HepG2 (cell line): ENCODE measurements around the gene BCL2L2. TPM values are rescaled to one million over a fixed set of nuclear protein-coding genes. Genes with fewer than 3 reads are reported as not detected.

Source experiments
- ATAC-seq: fragments of 200-7000 bp; cut with Tn5 transposase; 3 replicates; pipeline ENCODE4 v1.9.1; 2020; ENCODE audit warnings: mild to moderate bottlenecking, moderate library complexity
- BruUV-seq: library from RNA; stranded (reverse); fragments of 400-500 nt; replicated peaks from 2 replicates; lab custom pipeline; 2021; lab: Mats Ljungman, UMichigan
- CTCF ChIA-PET: fragments of 300-600 bp; formaldehyde crosslinking; extraction: SDS; loops from one replicate; lab custom pipeline; 2021; ENCODE audit warnings: low total read pairs, inconsistent platforms, low intra/inter-chr PET ratio; lab: Yijun Ruan, JAX
- POLR2A ChIA-PET: fragments of 350-600 bp; sonication (Branson Sonifier 250); formaldehyde crosslinking; loops from one replicate; lab custom pipeline; 2020; ENCODE audit warnings: antibody characterized with exemption, inconsistent platforms; lab: Yijun Ruan, JAX
- DNase-seq: peaks from one replicate; pipeline ENCODE4 v3.0.0-alpha.2; 2015; ENCODE audit warnings: low spot score
- FAIRE-seq: peaks from 3 replicates; lab custom pipeline; 2011; peaks lifted over from hg19 to GRCh38; lab: Jason Lieb, UNC
- H2AFZ ChIP-seq: one replicate; pipeline ENCODE4 v1.6.1; 2011; ENCODE audit warnings: low read length, inconsistent platforms
- H3K27ac ChIP-seq: fragments of 300-600 bp; 3 replicates; pipeline ENCODE4 v1.8.0; 2011; ENCODE audit warnings: mixed run types, mild to moderate bottlenecking, mixed read lengths, low read length, inconsistent platforms; ENCODE audit not compliant: insufficient read depth; ENCODE audit errors: extremely low read length
- H3K27me3 ChIP-seq, 2 experiments: fragments of 200-600 bp in 1 of 2; 2 replicates in 1 of 2; 3 replicates in 1 of 2; pipeline versions ENCODE4 v1.6.0 to v1.8.0; 2011; ENCODE audit warnings: low read length in 2 of 2, mild to moderate bottlenecking in 2 of 2, moderate library complexity in 2 of 2, inconsistent platforms in 1 of 2; ENCODE audit not compliant: insufficient read depth in 2 of 2, control insufficient read depth in 1 of 2
- H3K36me3 ChIP-seq, 2 experiments: fragments of 200-600 bp in 1 of 2; replicated peaks in 1 of 2; 2 replicates in 1 of 2; 3 replicates in 1 of 2; pipeline versions ENCODE4 v1.5.1 to v1.8.0; 2011; ENCODE audit warnings: low read length in 2 of 2, inconsistent platforms in 1 of 2; ENCODE audit not compliant: insufficient read depth in 2 of 2, control insufficient read depth in 1 of 2
- H3K4me1 ChIP-seq: 2 replicates; pipeline ENCODE4 v1.5.1; 2012; ENCODE audit warnings: low read length, inconsistent platforms; ENCODE audit not compliant: insufficient read depth
- H3K4me2 ChIP-seq: 2 replicates; pipeline ENCODE4 v1.6.0; 2011; ENCODE audit warnings: low read depth, low read length, inconsistent platforms
- H3K4me3 ChIP-seq, 3 experiments: fragments of 200-600 bp in 1 of 3; sonication (generic), shearing (Covaris generic) in 1 of 3; replicated peaks in 1 of 3; 2 replicates each; pipeline ENCODE4 v1.5.1; 2011 to 2016; ENCODE audit warnings: low read length in 3 of 3, inconsistent platforms in 2 of 3, low read depth in 2 of 3, mild to moderate bottlenecking in 2 of 3, control low read depth in 1 of 3, mixed read lengths in 1 of 3; ENCODE audit not compliant: insufficient read depth in 1 of 3
- H3K79me2 ChIP-seq: one replicate; pipeline ENCODE4 v1.6.1; 2011; ENCODE audit warnings: low read length, inconsistent platforms; ENCODE audit not compliant: insufficient read depth
- H3K9ac ChIP-seq: 2 replicates; pipeline ENCODE4 v1.6.0; 2011; ENCODE audit warnings: mild to moderate bottlenecking, low read depth, low read length, inconsistent platforms; ENCODE audit not compliant: insufficient read depth
- H3K9me3 ChIP-seq: 2 replicates; pipeline ENCODE4 v1.5.1; 2012; ENCODE audit warnings: mild to moderate bottlenecking, low read length
- H4K20me1 ChIP-seq: 2 replicates; pipeline ENCODE4 v1.6.0; 2011; ENCODE audit warnings: inconsistent platforms, mild to moderate bottlenecking, low read length, moderate library complexity; ENCODE audit not compliant: insufficient read depth
- ARID2 ChIP-seq: sonication (generic); formaldehyde crosslinking; IDR thresholded peaks from 2 replicates; pipeline ENCODE4 v1.8.1; 2022; ENCODE audit warnings: mild to moderate bottlenecking, missing genetic modification reagents, borderline replicate concordance
- FIP1L1 ChIP-seq: fragments of 200-400 bp; formaldehyde crosslinking; IDR thresholded peaks from 2 replicates; pipeline ENCODE4 v1.6.1; 2018; ENCODE audit warnings: low read depth, mild to moderate bottlenecking, low read length, moderate library complexity, borderline replicate concordance; ENCODE audit not compliant: insufficient read depth
- MAFF ChIP-seq: IDR thresholded peaks from 2 replicates; pipeline ENCODE4 v1.6.1; 2011; ENCODE audit warnings: low read depth, low read length, improper control_type of control experiment
- REXO4 ChIP-seq: sonication (generic); formaldehyde crosslinking; IDR thresholded peaks from 2 replicates; pipeline ENCODE4 v1.8.0; 2022; ENCODE audit warnings: missing genetic modification reagents, mild to moderate bottlenecking, borderline replicate concordance
- ZNF292 ChIP-seq: sonication (generic); formaldehyde crosslinking; IDR thresholded peaks from 2 replicates; pipeline ENCODE4 v1.8.1; 2022; ENCODE audit warnings: mild to moderate bottlenecking, low read depth, missing genetic modification reagents, borderline replicate concordance
- ZNF432 ChIP-seq: sonication (generic); formaldehyde crosslinking; IDR thresholded peaks from 2 replicates; pipeline ENCODE4 v1.5.0; 2020; ENCODE audit warnings: missing genetic modification reagents, mild to moderate bottlenecking, borderline replicate concordance
- ZSCAN30 ChIP-seq: sonication (generic); formaldehyde crosslinking; IDR thresholded peaks from 2 replicates; pipeline ENCODE4 v1.5.0; 2020; ENCODE audit warnings: mild to moderate bottlenecking, missing genetic modification reagents
- WGBS: methylation state at CpG from one replicate; pipeline ENCODE4 v1.1.6; 2017; ENCODE audit warnings: low lambda C conversion rate; 5-methylcytosine and 5-hydroxymethylcytosine counted together
- in situ Hi-C: cut with HindIII; loops from 2 replicates; pipeline ENCODE4 v1.10.0; 2017; ENCODE audit warnings: low pct_unique_long_range_greater_than_20kb; ENCODE audit not compliant: extremely low pct_ligation_motif_present
- intact Hi-C: fragments of 100-400 bp; cut with micrococcal nuclease; formaldehyde crosslinking; loops from one replicate; pipeline ENCODE4 v1.10.0; 2022; ENCODE audit not compliant: unreplicated experiment
- polyA plus RNA-seq, 8 experiments: library from polyadenylated mRNA; depleted of rRNA in 3 of 8; stranded (reverse) in 7 of 8; unstranded in 1 of 8; fragments of >200 nt; fragmentation: Illumina TruSeq in 4 of 8; extraction: Trizol in 4 of 8; gene quantifications; 2 replicates each; pipeline versions ENCODE4 v1.2.1 to v1.2.3, GENCODE V29; 2011 to 2016; ENCODE audit warnings: low read depth in 4 of 8, missing spikeins in 1 of 8, mixed read lengths in 1 of 8; ENCODE audit not compliant: insufficient read depth in 1 of 8
- total RNA-seq, 5 experiments: library from RNA; depleted of rRNA; stranded (reverse); fragments of >200 nt; fragmentation: Illumina TruSeq; extraction: Trizol; gene quantifications; 2 replicates each; pipeline ENCODE4 v1.2.3, GENCODE V29; 2016; ENCODE audit warnings: low read depth in 1 of 5
- TF ChIP-seq, protein P1 (sequence below): sonication (generic); formaldehyde crosslinking; IDR thresholded peaks from 2 replicates; pipeline ENCODE4 v1.5.0; 2020; ENCODE audit warnings: missing genetic modification reagents
- TF ChIP-seq, protein P2 (sequence below): sonication (generic); formaldehyde crosslinking; IDR thresholded peaks from 2 replicates; pipeline ENCODE4 v1.5.0; 2020; ENCODE audit warnings: mild to moderate bottlenecking, missing genetic modification reagents, moderate library complexity
- TF ChIP-seq, protein P3 (sequence below): sonication (generic); formaldehyde crosslinking; conservative IDR thresholded peaks from 2 replicates; pipeline ENCODE4 v1.4.0; 2020; ENCODE audit warnings: missing genetic modification reagents
- TF ChIP-seq, protein P4 (sequence below): sonication (generic); formaldehyde crosslinking; IDR thresholded peaks from 2 replicates; pipeline ENCODE4 v1.5.1; 2020; ENCODE audit warnings: mild to moderate bottlenecking, moderate library complexity, missing genetic modification reagents

The BCL2L2 gene
- total and polyA plus RNA-seq, 2 of the 13 experiments (the other 11 are each of a cell fraction or from before 2014, with no cell fraction given), result 28.1 to 49.8 TPM

DNA sequence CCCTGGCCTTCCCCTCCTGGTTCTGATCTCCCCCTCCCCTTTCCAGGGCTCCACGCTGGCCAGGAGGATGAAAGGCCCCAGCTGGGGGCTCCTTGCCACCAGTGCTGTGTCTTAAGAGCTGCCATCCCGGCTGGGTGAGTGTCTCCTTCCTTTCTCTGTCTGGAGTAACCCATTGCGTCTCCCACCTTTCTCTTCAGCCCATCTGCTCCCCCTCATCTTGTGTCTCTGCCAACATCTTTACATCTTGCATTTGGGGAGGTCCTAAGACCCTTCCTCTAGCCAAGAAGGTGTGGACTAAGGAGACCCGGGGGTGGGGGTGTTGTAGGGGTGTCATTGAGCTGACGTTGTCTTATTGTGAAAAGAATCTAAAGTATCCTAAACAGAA, 505 bp downstream of the BCL2L2 start:
- ATAC-seq (no peak), FAIRE-seq (no peak), DNase-seq (no peak)
- H3K4me1 ChIP-seq, result peaks cover 60% of the 10 kb centered on the region
- intact Hi-C loops, result loop anchor here (10.0 kb wide), 3 partner anchors 322 to 988 kb away; partner anchors contain the start of genes AJUBA, DCAF11, DHRS1 and NOP9
- CTCF ChIA-PET, result interaction anchor here (1.3 kb wide), 1 partner anchor 15 kb away, joined by 4 read pairs; the partner anchor contains the start of gene PABPN1
- peak overlapping the region; percentile 95 to 99 (median 96) for H3K4me3 ChIP-seq
- H3K79me2 ChIP-seq, result peaks cover 34% of the 10 kb centered on the region
- 4% methylated on average over 5 of the region's 5 CpGs for WGBS
- H2AFZ ChIP-seq, result no peak overlapping the region
- H3K27me3 ChIP-seq, result no peaks in the 10 kb centered on the region; a peak in 1 of 5 replicates
- H3K9me3 ChIP-seq, result no peaks in the 10 kb centered on the region
- POLR2A ChIA-PET, result interaction anchor here (0.6 to 18.7 kb wide), 34 partner anchors 12 to 1529 kb away, joined by 3 to 1053 read pairs (median 4); partner anchors contain the start of genes ACIN1, C14orf119, CBLN3 and CIDEB
- in situ Hi-C loops, result loop anchor here (25.0 kb wide), 1 partner anchor 830 kb away; the partner anchor contains the start of genes EMC9, FITM1, PSME1 and PSME2
- H3K4me2 ChIP-seq, result peak overlapping the region; percentile 96
- peak overlapping the region; percentile 87 for H3K27ac ChIP-seq
- H3K36me3 ChIP-seq, result peaks cover 27 to 38% of the 10 kb centered on the region in 2 experiments
- no peaks in the 10 kb centered on the region for H4K20me1 ChIP-seq
- TSS peak; percentile 44 for BruUV-seq
- H3K9ac ChIP-seq, result peak overlapping the region; percentile 99
- no peak for TF ChIP-seq FIP1L1
- TF ChIP-seq, protein P1, sequence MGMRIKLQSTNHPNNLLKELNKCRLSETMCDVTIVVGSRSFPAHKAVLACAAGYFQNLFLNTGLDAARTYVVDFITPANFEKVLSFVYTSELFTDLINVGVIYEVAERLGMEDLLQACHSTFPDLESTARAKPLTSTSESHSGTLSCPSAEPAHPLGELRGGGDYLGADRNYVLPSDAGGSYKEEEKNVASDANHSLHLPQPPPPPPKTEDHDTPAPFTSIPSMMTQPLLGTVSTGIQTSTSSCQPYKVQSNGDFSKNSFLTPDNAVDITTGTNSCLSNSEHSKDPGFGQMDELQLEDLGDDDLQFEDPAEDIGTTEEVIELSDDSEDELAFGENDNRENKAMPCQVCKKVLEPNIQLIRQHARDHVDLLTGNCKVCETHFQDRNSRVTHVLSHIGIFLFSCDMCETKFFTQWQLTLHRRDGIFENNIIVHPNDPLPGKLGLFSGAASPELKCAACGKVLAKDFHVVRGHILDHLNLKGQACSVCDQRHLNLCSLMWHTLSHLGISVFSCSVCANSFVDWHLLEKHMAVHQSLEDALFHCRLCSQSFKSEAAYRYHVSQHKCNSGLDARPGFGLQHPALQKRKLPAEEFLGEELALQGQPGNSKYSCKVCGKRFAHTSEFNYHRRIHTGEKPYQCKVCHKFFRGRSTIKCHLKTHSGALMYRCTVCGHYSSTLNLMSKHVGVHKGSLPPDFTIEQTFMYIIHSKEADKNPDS (CRISPR knock-in tag), result no peak
- TF ChIP-seq REXO4 (CRISPR knock-in tag), result no peak
- TF ChIP-seq, protein P2, sequence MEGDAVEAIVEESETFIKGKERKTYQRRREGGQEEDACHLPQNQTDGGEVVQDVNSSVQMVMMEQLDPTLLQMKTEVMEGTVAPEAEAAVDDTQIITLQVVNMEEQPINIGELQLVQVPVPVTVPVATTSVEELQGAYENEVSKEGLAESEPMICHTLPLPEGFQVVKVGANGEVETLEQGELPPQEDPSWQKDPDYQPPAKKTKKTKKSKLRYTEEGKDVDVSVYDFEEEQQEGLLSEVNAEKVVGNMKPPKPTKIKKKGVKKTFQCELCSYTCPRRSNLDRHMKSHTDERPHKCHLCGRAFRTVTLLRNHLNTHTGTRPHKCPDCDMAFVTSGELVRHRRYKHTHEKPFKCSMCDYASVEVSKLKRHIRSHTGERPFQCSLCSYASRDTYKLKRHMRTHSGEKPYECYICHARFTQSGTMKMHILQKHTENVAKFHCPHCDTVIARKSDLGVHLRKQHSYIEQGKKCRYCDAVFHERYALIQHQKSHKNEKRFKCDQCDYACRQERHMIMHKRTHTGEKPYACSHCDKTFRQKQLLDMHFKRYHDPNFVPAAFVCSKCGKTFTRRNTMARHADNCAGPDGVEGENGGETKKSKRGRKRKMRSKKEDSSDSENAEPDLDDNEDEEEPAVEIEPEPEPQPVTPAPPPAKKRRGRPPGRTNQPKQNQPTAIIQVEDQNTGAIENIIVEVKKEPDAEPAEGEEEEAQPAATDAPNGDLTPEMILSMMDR (CRISPR knock-in tag), result no peak
- TF ChIP-seq, protein P3, sequence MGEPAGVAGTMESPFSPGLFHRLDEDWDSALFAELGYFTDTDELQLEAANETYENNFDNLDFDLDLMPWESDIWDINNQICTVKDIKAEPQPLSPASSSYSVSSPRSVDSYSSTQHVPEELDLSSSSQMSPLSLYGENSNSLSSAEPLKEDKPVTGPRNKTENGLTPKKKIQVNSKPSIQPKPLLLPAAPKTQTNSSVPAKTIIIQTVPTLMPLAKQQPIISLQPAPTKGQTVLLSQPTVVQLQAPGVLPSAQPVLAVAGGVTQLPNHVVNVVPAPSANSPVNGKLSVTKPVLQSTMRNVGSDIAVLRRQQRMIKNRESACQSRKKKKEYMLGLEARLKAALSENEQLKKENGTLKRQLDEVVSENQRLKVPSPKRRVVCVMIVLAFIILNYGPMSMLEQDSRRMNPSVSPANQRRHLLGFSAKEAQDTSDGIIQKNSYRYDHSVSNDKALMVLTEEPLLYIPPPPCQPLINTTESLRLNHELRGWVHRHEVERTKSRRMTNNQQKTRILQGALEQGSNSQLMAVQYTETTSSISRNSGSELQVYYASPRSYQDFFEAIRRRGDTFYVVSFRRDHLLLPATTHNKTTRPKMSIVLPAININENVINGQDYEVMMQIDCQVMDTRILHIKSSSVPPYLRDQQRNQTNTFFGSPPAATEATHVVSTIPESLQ (CRISPR knock-in tag), result no peak
- no peak for TF ChIP-seq ZNF292
- no peak; the same call in 1 of the 2 replicates for TF ChIP-seq ARID2 (CRISPR knock-in tag)
- no peak for TF ChIP-seq ZNF432 (CRISPR knock-in tag)
- no peak for TF ChIP-seq ZSCAN30 (CRISPR knock-in tag)
- no peak for TF ChIP-seq MAFF
- TF ChIP-seq, protein P4, sequence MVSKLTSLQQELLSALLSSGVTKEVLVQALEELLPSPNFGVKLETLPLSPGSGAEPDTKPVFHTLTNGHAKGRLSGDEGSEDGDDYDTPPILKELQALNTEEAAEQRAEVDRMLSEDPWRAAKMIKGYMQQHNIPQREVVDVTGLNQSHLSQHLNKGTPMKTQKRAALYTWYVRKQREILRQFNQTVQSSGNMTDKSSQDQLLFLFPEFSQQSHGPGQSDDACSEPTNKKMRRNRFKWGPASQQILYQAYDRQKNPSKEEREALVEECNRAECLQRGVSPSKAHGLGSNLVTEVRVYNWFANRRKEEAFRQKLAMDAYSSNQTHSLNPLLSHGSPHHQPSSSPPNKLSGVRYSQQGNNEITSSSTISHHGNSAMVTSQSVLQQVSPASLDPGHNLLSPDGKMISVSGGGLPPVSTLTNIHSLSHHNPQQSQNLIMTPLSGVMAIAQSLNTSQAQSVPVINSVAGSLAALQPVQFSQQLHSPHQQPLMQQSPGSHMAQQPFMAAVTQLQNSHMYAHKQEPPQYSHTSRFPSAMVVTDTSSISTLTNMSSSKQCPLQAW (CRISPR knock-in tag), result no peak
